ENCODE measurements around the gene KNSTRN.

Gene KNSTRN

GRCh38 chr15:40382580-40383456, at the start of gene KNSTRN:
Gene KNSTRN, plus strand, starts transcription at chr15:40382721. Its CDS starts 115 bp downstream, at chr15:40382836.
- DNase-seq = peak; percentile 93

- DNase-seq = no peak
These were observed 48.5 kb upstream of the KNSTRN start for GRCh38 chr15:40333922-40334492.

GRCh38 chr15:40334541-40334940, 48.0 kb upstream of the KNSTRN start:
- DNase-seq = no peak

GRCh38 chr15:40334941-40335795, 47.4 kb upstream of the KNSTRN start:
- no peak for DNase-seq

- DNase-seq = no peak
These were observed 46.4 kb upstream of the KNSTRN start for GRCh38 chr15:40335938-40336743.

GRCh38 chr15:40336744-40337122, 45.8 kb upstream of the KNSTRN start:
- no peak for DNase-seq

GRCh38 chr15:40337597-40337996, 44.9 kb upstream of the KNSTRN start:
- DNase-seq = no peak

GRCh38 chr15:40338041-40338657, 44.4 kb upstream of the KNSTRN start:
- DNase-seq = peak; percentile 78

- DNase-seq = peak; percentile 99
These were observed 43.5 kb upstream of the KNSTRN start for GRCh38 chr15:40338921-40339620.

- DNase-seq = no peak
These were observed 42.9 kb upstream of the KNSTRN start for GRCh38 chr15:40339621-40339945.

GRCh38 chr15:40340038-40340739, 42.3 kb upstream of the KNSTRN start:
- peak; percentile 66 for DNase-seq

- DNase-seq = peak; percentile 89
These were observed 41.7 kb upstream of the KNSTRN start, which contains the start of gene CCDC9B for GRCh38 chr15:40340740-40341400. Gene CCDC9B, minus strand, starts transcription at chr15:40340939. Its CDS starts 120 bp downstream, at chr15:40340819.

- DNase-seq = peak; percentile 45
These were observed 39.9 kb upstream of the KNSTRN start for GRCh38 chr15:40342416-40343320.

- peak; percentile 98 for DNase-seq
These were observed 39.0 kb upstream of the KNSTRN start for GRCh38 chr15:40343512-40343911.

GRCh38 chr15:40344217-40344616, 38.3 kb upstream of the KNSTRN start:
- DNase-seq = peak; percentile 63

- peak; percentile 73 for DNase-seq
These were observed 37.8 kb upstream of the KNSTRN start for GRCh38 chr15:40344631-40345120.

GRCh38 chr15:40345225-40345866, 37.2 kb upstream of the KNSTRN start:
- DNase-seq = no peak

- DNase-seq = no peak
These were observed 36.5 kb upstream of the KNSTRN start for GRCh38 chr15:40345867-40346578.

Measured in EL (cell line).